WTC11 (cell line): ENCODE measurements around the gene RNF183. TPM values are rescaled to one million over a fixed set of nuclear protein-coding genes. Genes with fewer than 3 reads are reported as not detected.

Experiments used
- ATAC-seq: fragments of 200-7000 bp; cut with Tn5 transposase; 2 replicates; pipeline ENCODE4 v1.10.0; 2021; ENCODE audit warnings: mild to moderate bottlenecking, moderate library complexity
- CTCF ChIA-PET: fragments of 300-600 bp; sonication (Branson Sonifier 250); formaldehyde crosslinking; loops from one replicate; lab custom pipeline; 2021; ENCODE audit warnings: antibody characterized with exemption; lab: Charles Lee
- POLR2A ChIA-PET: fragments of 350-600 bp; sonication (Branson Sonifier 250); formaldehyde crosslinking; loops from one replicate; lab custom pipeline; 2021; ENCODE audit warnings: antibody characterized with exemption; lab: Charles Lee
- DNase-seq: peaks from one replicate; pipeline ENCODE4 v3.0.0; 2021; ENCODE audit warnings: low spot score
- H3K27ac Mint-ChIP-seq: 2 replicates; pipeline ENCODE4 v1.8.0; 2021; ENCODE audit warnings: mixed read lengths
- H3K27me3 Mint-ChIP-seq: 2 replicates; pipeline ENCODE4 v1.8.0; 2021; ENCODE audit warnings: low read depth, mild to moderate bottlenecking, moderate library complexity, mixed read lengths
- H3K36me3 Mint-ChIP-seq: 2 replicates; pipeline ENCODE4 v1.8.0; 2021; ENCODE audit warnings: mixed read lengths
- H3K4me1 Mint-ChIP-seq: 2 replicates; pipeline ENCODE4 v1.8.0; 2022; ENCODE audit warnings: mixed read lengths
- H3K4me3 Mint-ChIP-seq: 2 replicates; pipeline ENCODE4 v1.8.0; 2021; ENCODE audit warnings: mild to moderate bottlenecking, moderate library complexity, mixed read lengths
- H3K9me3 Mint-ChIP-seq: 2 replicates; pipeline ENCODE4 v1.8.0; 2021; ENCODE audit warnings: mixed read lengths
- AR ChIP-seq: fragments of 250-450 bp; sonication (Bioruptor Pico); IDR thresholded peaks from 2 replicates; pipeline ENCODE4 v1.9.0; 2021; ENCODE audit warnings: mild to moderate bottlenecking
- FOXP4 ChIP-seq: sonication (generic); formaldehyde crosslinking; IDR thresholded peaks from 2 replicates; pipeline ENCODE4 v1.8.0; 2022; ENCODE audit warnings: mild to moderate bottlenecking, missing genetic modification reagents
- HMGXB4 ChIP-seq: sonication (generic); formaldehyde crosslinking; IDR thresholded peaks from 2 replicates; pipeline ENCODE4 v1.8.1; 2023; ENCODE audit warnings: mild to moderate bottlenecking, moderate library complexity, missing genetic modification reagents
- SOX15 ChIP-seq: fragments of 250-450 bp; sonication (Bioruptor Pico); IDR thresholded peaks from 2 replicates; pipeline ENCODE4 v1.9.0; 2021; ENCODE audit warnings: mild to moderate bottlenecking
- TP53 ChIP-seq: sonication (generic); formaldehyde crosslinking; IDR thresholded peaks from 2 replicates; pipeline ENCODE4 v1.8.1; 2023; ENCODE audit warnings: mild to moderate bottlenecking, missing genetic modification reagents
- USF2 ChIP-seq: sonication (generic); formaldehyde crosslinking; IDR thresholded peaks from 2 replicates; pipeline ENCODE4 v1.8.1; 2023; ENCODE audit warnings: mild to moderate bottlenecking, missing genetic modification reagents, moderate library complexity
- total RNA-seq: library from RNA; stranded (reverse); gene quantifications from 3 replicates; pipeline ENCODE4 v1.2.3, GENCODE V29; 2021
- TF ChIP-seq, protein P1 (sequence below): sonication (generic); formaldehyde crosslinking; IDR thresholded peaks from 2 replicates; pipeline ENCODE4 v1.8.1; 2023; ENCODE audit warnings: mild to moderate bottlenecking, missing genetic modification reagents
- TF ChIP-seq, protein P2 (sequence below): sonication (generic); formaldehyde crosslinking; IDR thresholded peaks from 2 replicates; pipeline ENCODE4 v1.8.0; 2023; ENCODE audit warnings: missing genetic modification reagents, mild to moderate bottlenecking, borderline replicate concordance
- TF ChIP-seq, protein P3 (sequence below): sonication (generic); formaldehyde crosslinking; IDR thresholded peaks from 2 replicates; pipeline ENCODE4 v1.8.1; 2022; ENCODE audit warnings: low read depth, missing genetic modification reagents, borderline replicate concordance
- TF ChIP-seq, protein P4 (sequence below): fragments of 200-600 bp; IDR thresholded peaks from 2 replicates; pipeline ENCODE4 v1.8.0; 2022; ENCODE audit warnings: antibody characterized with exemption
- TF ChIP-seq, protein P5 (sequence below): sonication (generic); formaldehyde crosslinking; IDR thresholded peaks from 2 replicates; pipeline ENCODE4 v1.8.0; 2022; ENCODE audit warnings: missing genetic modification reagents

The RNF183 gene
- total RNA-seq, 1 experiment from 2014 or later, result 0.17 TPM

DNA sequence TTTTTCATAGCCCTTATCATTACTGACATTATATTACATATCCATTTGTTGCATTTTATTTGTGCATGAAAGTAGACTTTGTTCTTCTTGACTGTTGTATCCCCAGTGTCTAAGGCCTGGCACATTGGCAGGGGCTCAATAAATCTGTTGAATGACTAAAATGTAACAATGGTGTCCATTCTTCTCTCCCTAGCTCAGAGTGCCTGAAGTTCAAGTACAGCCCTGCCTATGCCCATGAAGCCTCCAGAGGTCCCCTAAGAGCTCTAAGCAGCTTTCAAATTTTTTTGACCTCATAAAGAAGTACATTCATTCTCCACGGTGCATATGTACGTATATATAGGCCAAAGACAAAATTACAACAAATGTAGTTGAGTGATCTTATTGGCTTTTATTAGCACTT lies 42.0 kb upstream of the RNF183 start:
- DNase-seq (no peak), ATAC-seq (no peak)
- TF ChIP-seq, protein P1, sequence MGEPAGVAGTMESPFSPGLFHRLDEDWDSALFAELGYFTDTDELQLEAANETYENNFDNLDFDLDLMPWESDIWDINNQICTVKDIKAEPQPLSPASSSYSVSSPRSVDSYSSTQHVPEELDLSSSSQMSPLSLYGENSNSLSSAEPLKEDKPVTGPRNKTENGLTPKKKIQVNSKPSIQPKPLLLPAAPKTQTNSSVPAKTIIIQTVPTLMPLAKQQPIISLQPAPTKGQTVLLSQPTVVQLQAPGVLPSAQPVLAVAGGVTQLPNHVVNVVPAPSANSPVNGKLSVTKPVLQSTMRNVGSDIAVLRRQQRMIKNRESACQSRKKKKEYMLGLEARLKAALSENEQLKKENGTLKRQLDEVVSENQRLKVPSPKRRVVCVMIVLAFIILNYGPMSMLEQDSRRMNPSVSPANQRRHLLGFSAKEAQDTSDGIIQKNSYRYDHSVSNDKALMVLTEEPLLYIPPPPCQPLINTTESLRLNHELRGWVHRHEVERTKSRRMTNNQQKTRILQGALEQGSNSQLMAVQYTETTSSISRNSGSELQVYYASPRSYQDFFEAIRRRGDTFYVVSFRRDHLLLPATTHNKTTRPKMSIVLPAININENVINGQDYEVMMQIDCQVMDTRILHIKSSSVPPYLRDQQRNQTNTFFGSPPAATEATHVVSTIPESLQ (CRISPR knock-in tag), result no peak
- no peak for TF ChIP-seq TP53
- TF ChIP-seq, protein P2, sequence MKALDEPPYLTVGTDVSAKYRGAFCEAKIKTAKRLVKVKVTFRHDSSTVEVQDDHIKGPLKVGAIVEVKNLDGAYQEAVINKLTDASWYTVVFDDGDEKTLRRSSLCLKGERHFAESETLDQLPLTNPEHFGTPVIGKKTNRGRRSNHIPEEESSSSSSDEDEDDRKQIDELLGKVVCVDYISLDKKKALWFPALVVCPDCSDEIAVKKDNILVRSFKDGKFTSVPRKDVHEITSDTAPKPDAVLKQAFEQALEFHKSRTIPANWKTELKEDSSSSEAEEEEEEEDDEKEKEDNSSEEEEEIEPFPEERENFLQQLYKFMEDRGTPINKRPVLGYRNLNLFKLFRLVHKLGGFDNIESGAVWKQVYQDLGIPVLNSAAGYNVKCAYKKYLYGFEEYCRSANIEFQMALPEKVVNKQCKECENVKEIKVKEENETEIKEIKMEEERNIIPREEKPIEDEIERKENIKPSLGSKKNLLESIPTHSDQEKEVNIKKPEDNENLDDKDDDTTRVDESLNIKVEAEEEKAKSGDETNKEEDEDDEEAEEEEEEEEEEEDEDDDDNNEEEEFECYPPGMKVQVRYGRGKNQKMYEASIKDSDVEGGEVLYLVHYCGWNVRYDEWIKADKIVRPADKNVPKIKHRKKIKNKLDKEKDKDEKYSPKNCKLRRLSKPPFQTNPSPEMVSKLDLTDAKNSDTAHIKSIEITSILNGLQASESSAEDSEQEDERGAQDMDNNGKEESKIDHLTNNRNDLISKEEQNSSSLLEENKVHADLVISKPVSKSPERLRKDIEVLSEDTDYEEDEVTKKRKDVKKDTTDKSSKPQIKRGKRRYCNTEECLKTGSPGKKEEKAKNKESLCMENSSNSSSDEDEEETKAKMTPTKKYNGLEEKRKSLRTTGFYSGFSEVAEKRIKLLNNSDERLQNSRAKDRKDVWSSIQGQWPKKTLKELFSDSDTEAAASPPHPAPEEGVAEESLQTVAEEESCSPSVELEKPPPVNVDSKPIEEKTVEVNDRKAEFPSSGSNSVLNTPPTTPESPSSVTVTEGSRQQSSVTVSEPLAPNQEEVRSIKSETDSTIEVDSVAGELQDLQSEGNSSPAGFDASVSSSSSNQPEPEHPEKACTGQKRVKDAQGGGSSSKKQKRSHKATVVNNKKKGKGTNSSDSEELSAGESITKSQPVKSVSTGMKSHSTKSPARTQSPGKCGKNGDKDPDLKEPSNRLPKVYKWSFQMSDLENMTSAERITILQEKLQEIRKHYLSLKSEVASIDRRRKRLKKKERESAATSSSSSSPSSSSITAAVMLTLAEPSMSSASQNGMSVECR (CRISPR knock-in tag), result no peak
- TF ChIP-seq, protein P3, sequence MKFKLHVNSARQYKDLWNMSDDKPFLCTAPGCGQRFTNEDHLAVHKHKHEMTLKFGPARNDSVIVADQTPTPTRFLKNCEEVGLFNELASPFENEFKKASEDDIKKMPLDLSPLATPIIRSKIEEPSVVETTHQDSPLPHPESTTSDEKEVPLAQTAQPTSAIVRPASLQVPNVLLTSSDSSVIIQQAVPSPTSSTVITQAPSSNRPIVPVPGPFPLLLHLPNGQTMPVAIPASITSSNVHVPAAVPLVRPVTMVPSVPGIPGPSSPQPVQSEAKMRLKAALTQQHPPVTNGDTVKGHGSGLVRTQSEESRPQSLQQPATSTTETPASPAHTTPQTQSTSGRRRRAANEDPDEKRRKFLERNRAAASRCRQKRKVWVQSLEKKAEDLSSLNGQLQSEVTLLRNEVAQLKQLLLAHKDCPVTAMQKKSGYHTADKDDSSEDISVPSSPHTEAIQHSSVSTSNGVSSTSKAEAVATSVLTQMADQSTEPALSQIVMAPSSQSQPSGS (CRISPR knock-in tag), result no peak
- TF ChIP-seq, protein P4, sequence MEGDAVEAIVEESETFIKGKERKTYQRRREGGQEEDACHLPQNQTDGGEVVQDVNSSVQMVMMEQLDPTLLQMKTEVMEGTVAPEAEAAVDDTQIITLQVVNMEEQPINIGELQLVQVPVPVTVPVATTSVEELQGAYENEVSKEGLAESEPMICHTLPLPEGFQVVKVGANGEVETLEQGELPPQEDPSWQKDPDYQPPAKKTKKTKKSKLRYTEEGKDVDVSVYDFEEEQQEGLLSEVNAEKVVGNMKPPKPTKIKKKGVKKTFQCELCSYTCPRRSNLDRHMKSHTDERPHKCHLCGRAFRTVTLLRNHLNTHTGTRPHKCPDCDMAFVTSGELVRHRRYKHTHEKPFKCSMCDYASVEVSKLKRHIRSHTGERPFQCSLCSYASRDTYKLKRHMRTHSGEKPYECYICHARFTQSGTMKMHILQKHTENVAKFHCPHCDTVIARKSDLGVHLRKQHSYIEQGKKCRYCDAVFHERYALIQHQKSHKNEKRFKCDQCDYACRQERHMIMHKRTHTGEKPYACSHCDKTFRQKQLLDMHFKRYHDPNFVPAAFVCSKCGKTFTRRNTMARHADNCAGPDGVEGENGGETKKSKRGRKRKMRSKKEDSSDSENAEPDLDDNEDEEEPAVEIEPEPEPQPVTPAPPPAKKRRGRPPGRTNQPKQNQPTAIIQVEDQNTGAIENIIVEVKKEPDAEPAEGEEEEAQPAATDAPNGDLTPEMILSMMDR, result no peak
- peaks cover 63% of the 10 kb centered on the region for H3K27me3 Mint-ChIP-seq
- H3K9me3 Mint-ChIP-seq, result no peaks in the 10 kb centered on the region
- no peak overlapping the region for H3K4me3 Mint-ChIP-seq
- no peak overlapping the region for H3K27ac Mint-ChIP-seq
- H3K4me1 Mint-ChIP-seq, result peaks cover 6% of the 10 kb centered on the region
- H3K36me3 Mint-ChIP-seq, result no peaks in the 10 kb centered on the region
- CTCF ChIA-PET, result interaction anchor here (0.6 kb wide), 1 partner anchor 17 kb away, joined by 3 read pairs; no protein-coding TSS in a partner anchor
- POLR2A ChIA-PET, result no interaction called here

DNA sequence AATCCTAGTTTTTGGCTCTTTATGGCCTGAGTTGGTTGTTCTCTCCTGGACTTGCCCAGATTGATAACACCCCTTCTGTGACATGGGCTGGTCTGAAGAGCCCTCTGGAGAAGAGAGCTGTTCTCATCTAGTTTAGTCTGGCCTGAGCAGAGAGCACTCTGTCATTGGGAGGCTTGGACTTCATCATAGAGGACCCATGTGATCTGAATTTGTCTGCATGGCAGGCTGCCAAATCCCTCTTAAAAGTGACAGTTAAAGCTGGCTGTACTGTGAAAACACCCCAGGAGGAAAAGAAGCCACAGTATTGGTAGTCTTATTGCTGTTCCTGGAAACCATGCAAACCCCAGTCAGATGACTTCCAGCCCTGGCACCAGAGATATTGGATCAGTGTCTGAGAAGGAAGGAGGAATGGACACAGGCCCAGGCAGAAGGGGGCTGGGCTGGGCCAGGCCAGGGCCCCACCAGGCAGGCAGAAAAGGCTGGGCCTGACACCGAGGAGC lies 40.6 kb upstream of the RNF183 start:
- no peak for ATAC-seq
- no peaks in the 10 kb centered on the region for H3K9me3 Mint-ChIP-seq
- H3K27me3 Mint-ChIP-seq, result peaks cover 64% of the 10 kb centered on the region
- no peak overlapping the region for H3K27ac Mint-ChIP-seq
- no peak for DNase-seq
- H3K4me3 Mint-ChIP-seq, result no peak overlapping the region
- ChIA-PET CTCF (no interaction called here), POLR2A (no interaction called here)
- H3K4me1 Mint-ChIP-seq, result peaks cover 5% of the 10 kb centered on the region
- H3K36me3 Mint-ChIP-seq, result no peaks in the 10 kb centered on the region
- TF ChIP-seq SOX15 (CRISPR knock-in tag) (no peak), AR (CRISPR knock-in tag) (no peak), HMGXB4 (no peak), FOXP4 (CRISPR knock-in tag) (no peak), USF2 (CRISPR knock-in tag) (no peak)
- TF ChIP-seq, protein P5, sequence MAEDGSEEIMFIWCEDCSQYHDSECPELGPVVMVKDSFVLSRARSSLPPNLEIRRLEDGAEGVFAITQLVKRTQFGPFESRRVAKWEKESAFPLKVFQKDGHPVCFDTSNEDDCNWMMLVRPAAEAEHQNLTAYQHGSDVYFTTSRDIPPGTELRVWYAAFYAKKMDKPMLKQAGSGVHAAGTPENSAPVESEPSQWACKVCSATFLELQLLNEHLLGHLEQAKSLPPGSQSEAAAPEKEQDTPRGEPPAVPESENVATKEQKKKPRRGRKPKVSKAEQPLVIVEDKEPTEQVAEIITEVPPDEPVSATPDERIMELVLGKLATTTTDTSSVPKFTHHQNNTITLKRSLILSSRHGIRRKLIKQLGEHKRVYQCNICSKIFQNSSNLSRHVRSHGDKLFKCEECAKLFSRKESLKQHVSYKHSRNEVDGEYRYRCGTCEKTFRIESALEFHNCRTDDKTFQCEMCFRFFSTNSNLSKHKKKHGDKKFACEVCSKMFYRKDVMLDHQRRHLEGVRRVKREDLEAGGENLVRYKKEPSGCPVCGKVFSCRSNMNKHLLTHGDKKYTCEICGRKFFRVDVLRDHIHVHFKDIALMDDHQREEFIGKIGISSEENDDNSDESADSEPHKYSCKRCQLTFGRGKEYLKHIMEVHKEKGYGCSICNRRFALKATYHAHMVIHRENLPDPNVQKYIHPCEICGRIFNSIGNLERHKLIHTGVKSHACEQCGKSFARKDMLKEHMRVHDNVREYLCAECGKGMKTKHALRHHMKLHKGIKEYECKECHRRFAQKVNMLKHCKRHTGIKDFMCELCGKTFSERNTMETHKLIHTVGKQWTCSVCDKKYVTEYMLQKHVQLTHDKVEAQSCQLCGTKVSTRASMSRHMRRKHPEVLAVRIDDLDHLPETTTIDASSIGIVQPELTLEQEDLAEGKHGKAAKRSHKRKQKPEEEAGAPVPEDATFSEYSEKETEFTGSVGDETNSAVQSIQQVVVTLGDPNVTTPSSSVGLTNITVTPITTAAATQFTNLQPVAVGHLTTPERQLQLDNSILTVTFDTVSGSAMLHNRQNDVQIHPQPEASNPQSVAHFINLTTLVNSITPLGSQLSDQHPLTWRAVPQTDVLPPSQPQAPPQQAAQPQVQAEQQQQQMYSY (CRISPR knock-in tag), result no peak
